ENCODE data around the gene ICA1. TPM values are rescaled to one million over a fixed set of nuclear protein-coding genes. Genes with fewer than 3 reads are reported as not detected.

Gene ICA1
- total and polyA plus RNA-seq, 2 experiments from 2014 or later: 22.2 to 60.7 TPM

DNA sequence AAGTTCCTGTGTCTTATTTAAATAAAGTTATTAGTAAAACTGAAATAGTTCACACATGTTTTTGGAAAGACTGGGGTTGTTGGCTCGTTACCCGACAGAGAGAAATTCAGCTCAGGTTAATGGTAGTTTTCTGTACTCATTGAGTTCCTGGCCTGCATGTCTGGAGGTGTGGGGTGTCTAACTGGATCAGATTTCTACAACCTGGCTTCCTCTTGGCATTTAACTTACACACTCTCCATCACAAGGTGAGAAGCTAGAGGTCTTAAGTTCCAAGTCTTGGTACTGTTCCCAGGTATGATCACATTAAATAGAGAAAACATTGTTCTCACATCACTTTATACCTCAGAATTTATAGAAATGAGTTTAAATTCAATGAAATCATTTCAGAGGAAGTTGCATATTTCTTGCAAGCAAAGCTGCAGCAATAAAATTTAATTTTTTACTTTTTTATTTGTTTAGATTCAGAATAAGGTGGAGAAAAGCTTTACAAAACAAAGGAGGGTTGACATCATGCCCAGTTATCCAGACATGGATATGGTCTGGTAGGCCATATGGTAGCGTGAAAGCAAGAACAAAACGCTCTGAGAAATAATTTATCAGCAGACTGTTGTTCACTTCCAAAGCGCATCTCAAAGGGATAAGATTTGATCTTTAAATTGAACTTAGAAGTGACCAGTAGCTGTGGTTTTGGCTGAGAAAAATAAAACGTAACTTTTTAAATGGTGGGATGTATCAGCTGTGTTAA is 172.8 kb downstream of the ICA1 start:
- H3K9me3 ChIP-seq (ENCODE audit: low read depth): no peaks in the 10 kb centered on the region
- TF ChIP-seq, protein P1, sequence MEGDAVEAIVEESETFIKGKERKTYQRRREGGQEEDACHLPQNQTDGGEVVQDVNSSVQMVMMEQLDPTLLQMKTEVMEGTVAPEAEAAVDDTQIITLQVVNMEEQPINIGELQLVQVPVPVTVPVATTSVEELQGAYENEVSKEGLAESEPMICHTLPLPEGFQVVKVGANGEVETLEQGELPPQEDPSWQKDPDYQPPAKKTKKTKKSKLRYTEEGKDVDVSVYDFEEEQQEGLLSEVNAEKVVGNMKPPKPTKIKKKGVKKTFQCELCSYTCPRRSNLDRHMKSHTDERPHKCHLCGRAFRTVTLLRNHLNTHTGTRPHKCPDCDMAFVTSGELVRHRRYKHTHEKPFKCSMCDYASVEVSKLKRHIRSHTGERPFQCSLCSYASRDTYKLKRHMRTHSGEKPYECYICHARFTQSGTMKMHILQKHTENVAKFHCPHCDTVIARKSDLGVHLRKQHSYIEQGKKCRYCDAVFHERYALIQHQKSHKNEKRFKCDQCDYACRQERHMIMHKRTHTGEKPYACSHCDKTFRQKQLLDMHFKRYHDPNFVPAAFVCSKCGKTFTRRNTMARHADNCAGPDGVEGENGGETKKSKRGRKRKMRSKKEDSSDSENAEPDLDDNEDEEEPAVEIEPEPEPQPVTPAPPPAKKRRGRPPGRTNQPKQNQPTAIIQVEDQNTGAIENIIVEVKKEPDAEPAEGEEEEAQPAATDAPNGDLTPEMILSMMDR (IDR thresholded peaks at IDR 0.05; ENCODE audit: low read depth, low read length): no peak
- H3K27me3 ChIP-seq: no peaks in the 10 kb centered on the region
- no peaks in the 10 kb centered on the region for H3K4me1 ChIP-seq (ENCODE audit: low read depth)
- no peak for DNase-seq (ENCODE audit: low read depth in 1 of 2, low spot score in 1 of 2)
- no peak overlapping the region for H3K27ac ChIP-seq
- H3K4me3 ChIP-seq: no peak overlapping the region
- H3K36me3 ChIP-seq: no peaks in the 10 kb centered on the region

DNA sequence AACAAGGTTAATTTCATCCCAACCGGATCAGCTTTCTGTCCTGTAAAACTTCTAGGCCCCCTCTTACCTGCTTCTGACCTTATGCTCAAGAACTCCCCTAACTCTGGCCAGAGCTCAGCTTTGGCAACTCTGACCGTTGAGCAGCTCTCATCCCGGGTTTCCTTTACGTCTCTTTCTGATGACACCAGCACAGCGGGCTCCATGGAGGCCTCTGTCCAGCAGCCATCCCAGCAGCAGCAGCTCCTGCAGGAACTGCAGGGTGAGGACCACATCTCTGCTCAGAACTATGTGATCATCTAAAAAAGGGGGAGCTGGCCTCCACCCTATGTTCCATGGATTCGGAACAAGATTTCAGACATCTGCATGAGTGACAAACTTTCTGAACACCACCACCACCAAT is 175.7 kb downstream of the ICA1 start:
- no peak overlapping the region for H3K27ac ChIP-seq
- TF ChIP-seq, protein P1 (IDR thresholded peaks at IDR 0.05; ENCODE audit: low read depth, low read length): no peak
- no peaks in the 10 kb centered on the region for H3K9me3 ChIP-seq (ENCODE audit: low read depth)
- no peak overlapping the region for H3K4me3 ChIP-seq
- H3K36me3 ChIP-seq: no peaks in the 10 kb centered on the region
- DNase-seq (ENCODE audit: low read depth in 1 of 2, low spot score in 1 of 2): no peak
- no peaks in the 10 kb centered on the region for H3K4me1 ChIP-seq (ENCODE audit: low read depth)
- H3K27me3 ChIP-seq: no peaks in the 10 kb centered on the region

DNA sequence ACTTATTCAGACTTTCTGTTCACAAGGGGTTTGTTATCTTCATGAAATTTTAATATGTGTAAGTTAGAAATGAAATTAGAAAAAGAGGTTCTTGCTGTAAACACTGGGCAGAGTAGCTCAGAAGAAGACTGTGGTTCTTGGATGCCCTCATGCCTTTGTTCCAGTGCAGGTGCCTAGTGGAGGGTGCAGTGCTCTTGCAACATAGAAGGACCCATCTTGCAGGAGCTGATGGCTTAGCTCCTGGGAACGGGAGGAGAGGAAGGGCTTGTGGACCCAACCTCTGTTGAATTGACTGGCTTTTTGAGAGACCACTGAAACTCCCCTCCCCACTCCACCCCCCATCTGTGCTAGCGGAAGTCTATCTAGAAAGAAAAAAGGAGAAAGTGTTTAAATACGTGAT is 176.5 kb downstream of the ICA1 start:
- no peaks in the 10 kb centered on the region for H3K9me3 ChIP-seq (ENCODE audit: low read depth)
- TF ChIP-seq, protein P1 (IDR thresholded peaks at IDR 0.05; ENCODE audit: low read depth, low read length): no peak
- H3K4me1 ChIP-seq (ENCODE audit: low read depth): no peaks in the 10 kb centered on the region
- H3K27ac ChIP-seq: no peak overlapping the region
- H3K36me3 ChIP-seq: no peaks in the 10 kb centered on the region
- H3K27me3 ChIP-seq: no peaks in the 10 kb centered on the region
- no peak overlapping the region for H3K4me3 ChIP-seq
- DNase-seq (ENCODE audit: low read depth in 1 of 2, low spot score in 1 of 2): no peak

DNA sequence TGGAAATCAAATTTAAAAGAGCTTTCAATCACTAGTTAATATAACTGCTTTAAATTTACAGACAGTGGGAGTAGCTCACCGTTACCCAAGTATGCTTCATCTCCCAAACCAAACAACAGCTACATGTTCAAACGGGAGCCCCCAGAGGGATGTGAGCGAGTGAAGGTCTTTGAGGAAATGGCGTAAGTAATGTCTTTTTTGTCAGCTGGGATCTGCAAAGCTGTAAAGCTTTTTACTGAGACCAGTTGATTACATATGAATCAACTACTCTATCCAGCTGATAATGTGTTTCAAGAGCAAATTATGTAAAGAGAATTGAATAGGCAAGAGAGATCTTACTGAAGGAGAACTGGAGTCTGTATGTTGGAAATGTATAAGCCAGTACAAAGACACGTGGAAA is 177.1 kb downstream of the ICA1 start:
- DNase-seq (ENCODE audit: low read depth in 1 of 2, low spot score in 1 of 2): no peak
- no peaks in the 10 kb centered on the region for H3K27me3 ChIP-seq

DNA sequence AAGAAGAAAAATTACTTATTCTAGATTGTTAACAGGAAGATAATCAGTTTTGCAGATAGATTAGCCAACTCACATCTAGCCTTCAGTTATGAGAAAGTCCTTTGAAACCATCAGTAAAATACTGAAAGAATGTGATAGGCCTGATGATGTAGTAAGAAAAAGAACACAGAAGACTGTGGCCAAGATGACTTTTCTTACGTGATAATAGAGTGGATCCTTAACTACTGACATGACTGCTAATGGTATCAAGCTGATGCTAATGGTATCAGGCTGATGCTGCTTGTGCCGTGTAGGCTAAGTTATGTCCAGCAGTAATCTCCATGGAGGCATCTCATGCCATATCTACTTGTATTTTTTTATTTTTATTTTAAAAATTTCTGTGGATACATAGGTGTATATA is 179.2 kb downstream of the ICA1 start:
- Histone ChIP-seq H3K4me1 (ENCODE audit: low read depth) (no peaks in the 10 kb centered on the region), H3K27me3 (no peaks in the 10 kb centered on the region), H3K36me3 (no peaks in the 10 kb centered on the region), H3K4me3 (no peak overlapping the region), H3K27ac (no peak overlapping the region), H3K9me3 (ENCODE audit: low read depth) (no peaks in the 10 kb centered on the region)
- DNase-seq (ENCODE audit: low read depth in 1 of 2, low spot score in 1 of 2): no peak
- TF ChIP-seq, protein P1 (IDR thresholded peaks at IDR 0.05; ENCODE audit: low read depth, low read length): no peak

More for the DNA sequence above, 177.1 kb downstream of the ICA1 start:
- TF ChIP-seq, protein P1 (IDR thresholded peaks at IDR 0.05; ENCODE audit: low read depth, low read length): no peak
- H3K4me3 ChIP-seq: no peak overlapping the region
- H3K9me3 ChIP-seq (ENCODE audit: low read depth): no peaks in the 10 kb centered on the region
- no peak overlapping the region for H3K27ac ChIP-seq
- no peaks in the 10 kb centered on the region for H3K4me1 ChIP-seq (ENCODE audit: low read depth)
- no peaks in the 10 kb centered on the region for H3K36me3 ChIP-seq

Data from cardiac muscle cell (in vitro differentiated cells and primary cell).